H9 (cell line): ENCODE data around the gene SLC9A5. TPM values are rescaled to one million over a fixed set of nuclear protein-coding genes. Genes with fewer than 3 reads are reported as not detected.

Experiments
- DNase-seq: peaks from one replicate; pipeline ENCODE4 v3.0.0-alpha.2; 2017
- H2AFZ ChIP-seq: one replicate; pipeline ENCODE4 v1.6.1; 2013; ENCODE audit warnings: mild to moderate bottlenecking, low read length, control low read depth, moderate library complexity
- H2AK5ac ChIP-seq: 2 replicates; pipeline ENCODE4 v1.6.1; 2013; ENCODE audit warnings: low read length, control low read depth, mixed read lengths; ENCODE audit not compliant: insufficient read length
- H2BK120ac ChIP-seq: one replicate; pipeline ENCODE4 v1.6.1; 2013; ENCODE audit warnings: low read depth, mild to moderate bottlenecking, low read length, control low read depth, inconsistent platforms; ENCODE audit not compliant: poor library complexity, severe bottlenecking
- H2BK12ac ChIP-seq: 2 replicates; pipeline ENCODE4 v1.6.1; 2013; ENCODE audit warnings: low read length, control low read depth, mixed read lengths, low read depth; ENCODE audit not compliant: insufficient read length
- H2BK15ac ChIP-seq: 2 replicates; pipeline ENCODE4 v1.6.1; 2013; ENCODE audit warnings: low read depth, low read length, control low read depth
- H2BK20ac ChIP-seq: one replicate; pipeline ENCODE4 v1.6.1; 2013; ENCODE audit warnings: low read depth, mild to moderate bottlenecking, low read length, control low read depth, inconsistent platforms; ENCODE audit not compliant: poor library complexity, severe bottlenecking
- H2BK5ac ChIP-seq: 2 replicates; pipeline ENCODE4 v1.6.1; 2013; ENCODE audit warnings: low read length, control low read depth, mixed read lengths; ENCODE audit not compliant: insufficient read length
- H3K14ac ChIP-seq: 2 replicates; pipeline ENCODE4 v1.6.1; 2013; ENCODE audit warnings: low read length, control low read depth; ENCODE audit not compliant: insufficient read depth
- H3K18ac ChIP-seq: 2 replicates; pipeline ENCODE4 v1.6.1; 2013; ENCODE audit warnings: low read depth, mild to moderate bottlenecking, mixed read lengths, low read length, control low read depth; ENCODE audit not compliant: insufficient read length
- H3K23ac ChIP-seq: 2 replicates; pipeline ENCODE4 v1.6.1; 2013; ENCODE audit warnings: low read length, control low read depth, mixed read lengths, low read depth; ENCODE audit not compliant: insufficient read length
- H3K23me2 ChIP-seq: 2 replicates; pipeline ENCODE4 v1.6.1; 2013; ENCODE audit warnings: low read depth, mild to moderate bottlenecking, mixed read lengths, low read length, control low read depth; ENCODE audit not compliant: insufficient read length, poor library complexity, severe bottlenecking
- H3K27ac ChIP-seq: 2 replicates; pipeline ENCODE4 v1.5.1; 2013; ENCODE audit warnings: low read length, control low read depth, mixed read lengths, low read depth; ENCODE audit not compliant: insufficient read length
- H3K27me3 ChIP-seq: 2 replicates; pipeline ENCODE4 v1.6.1; 2013; ENCODE audit warnings: low read length, control low read depth, inconsistent platforms; ENCODE audit not compliant: insufficient read depth
- H3K4ac ChIP-seq: 2 replicates; pipeline ENCODE4 v1.6.1; 2013; ENCODE audit warnings: low read depth, mild to moderate bottlenecking, control low read depth, inconsistent platforms, low read length, moderate library complexity
- H3K4me1 ChIP-seq: 2 replicates; pipeline ENCODE4 v1.6.1; 2013; ENCODE audit warnings: low read length, control low read depth, inconsistent platforms; ENCODE audit not compliant: insufficient read depth
- H3K4me2 ChIP-seq: 2 replicates; pipeline ENCODE4 v1.6.1; 2013; ENCODE audit warnings: low read length, control low read depth, mixed read lengths; ENCODE audit not compliant: insufficient read length, insufficient read depth
- H3K56ac ChIP-seq: 2 replicates; pipeline ENCODE4 v1.6.1; 2013; ENCODE audit warnings: low read depth, mild to moderate bottlenecking, mixed read lengths, low read length, control low read depth; ENCODE audit not compliant: insufficient read length
- H3K79me1 ChIP-seq: 2 replicates; pipeline ENCODE4 v1.6.1; 2013; ENCODE audit warnings: low read depth, mild to moderate bottlenecking, moderate library complexity, low read length, control low read depth, inconsistent platforms; ENCODE audit not compliant: insufficient read depth, poor library complexity, severe bottlenecking
- H3K79me2 ChIP-seq: 2 replicates; pipeline ENCODE4 v1.6.1; 2013; ENCODE audit warnings: low read length, control low read depth, inconsistent platforms; ENCODE audit not compliant: insufficient read depth
- H3K9ac ChIP-seq: 2 replicates; pipeline ENCODE4 v1.6.1; 2013; ENCODE audit warnings: low read length, control low read depth, mixed read lengths; ENCODE audit not compliant: insufficient read length; ENCODE audit errors: extremely low read depth
- H3K9me3 ChIP-seq: one replicate; pipeline ENCODE4 v1.6.1; 2013; ENCODE audit warnings: low read depth, low read length, inconsistent platforms; ENCODE audit not compliant: control insufficient read depth
- H3T11ph ChIP-seq: one replicate; pipeline ENCODE4 v1.6.1; 2013; ENCODE audit warnings: mild to moderate bottlenecking, low read length, control low read depth, inconsistent platforms
- H4K20me1 ChIP-seq: one replicate; pipeline ENCODE4 v1.6.1; 2013; ENCODE audit not compliant: control insufficient read depth, insufficient read length, insufficient read depth
- H4K5ac ChIP-seq: 2 replicates; pipeline ENCODE4 v1.6.1; 2013; ENCODE audit warnings: low read depth, mild to moderate bottlenecking, mixed read lengths, low read length, control low read depth; ENCODE audit not compliant: insufficient read length
- H4K8ac ChIP-seq: replicated peaks from 2 replicates; pipeline ENCODE4 v1.6.1; 2013; ENCODE audit warnings: low read length, control low read depth, mixed read lengths, low read depth; ENCODE audit not compliant: insufficient read length
- H4K91ac ChIP-seq: 2 replicates; pipeline ENCODE4 v1.6.1; 2013; ENCODE audit warnings: low read depth, mild to moderate bottlenecking, moderate library complexity, mixed read lengths, low read length, control low read depth; ENCODE audit not compliant: insufficient read length
- H3K27ac Mint-ChIP-seq, 3 experiments: 2 replicates in 2 of 3; 3 replicates in 1 of 3; pipeline ENCODE4 v1.8.0; 2020 to 2021; ENCODE audit warnings: mixed read lengths in 3 of 3, mild to moderate bottlenecking in 1 of 3, moderate library complexity in 1 of 3
- H3K27me3 Mint-ChIP-seq: 2 replicates; pipeline ENCODE4 v1.8.0; 2021; ENCODE audit warnings: low read depth, mild to moderate bottlenecking, moderate library complexity, mixed read lengths
- H3K36me3 Mint-ChIP-seq, 3 experiments: 2 replicates in 2 of 3; 3 replicates in 1 of 3; pipeline ENCODE4 v1.8.0; 2020 to 2021; ENCODE audit warnings: low read depth in 3 of 3, mixed read lengths in 3 of 3; ENCODE audit not compliant: insufficient read depth in 1 of 3
- H3K4me1 Mint-ChIP-seq, 2 experiments: 2 replicates each; pipeline ENCODE4 v1.8.0; 2020; ENCODE audit warnings: mixed read lengths in 2 of 2
- H3K4me3 Mint-ChIP-seq, 2 experiments: 2 replicates in 1 of 2; 3 replicates in 1 of 2; pipeline ENCODE4 v1.8.0; 2020 to 2021; ENCODE audit warnings: mild to moderate bottlenecking in 2 of 2, mixed read lengths in 2 of 2, moderate library complexity in 1 of 2
- H3K9me3 Mint-ChIP-seq, 2 experiments: 2 replicates in 1 of 2; 3 replicates in 1 of 2; pipeline ENCODE4 v1.8.0; 2020; ENCODE audit warnings: mild to moderate bottlenecking in 2 of 2, mixed read lengths in 2 of 2, moderate library complexity in 1 of 2
- CTCF ChIP-seq: fragments of 200-600 bp; sonication (generic); conservative IDR thresholded peaks from 3 replicates; pipeline ENCODE4 v1.8.0; 2021; ENCODE audit warnings: antibody characterized with exemption, mild to moderate bottlenecking
- WGBS: extraction: QIAGEN DNeasy Blood & Tissue Kit; methylation state at CpG from one replicate; pipeline ENCODE4 v1.1.7; 2013; ENCODE audit warnings: missing lambda C conversion rate, low lambda C conversion rate, mixed read lengths; ENCODE audit not compliant: insufficient read length; ENCODE audit errors: extremely low coverage; 5-methylcytosine and 5-hydroxymethylcytosine counted together
- total RNA-seq: library from RNA; stranded (reverse); gene quantifications from 2 replicates; pipeline ENCODE4 v1.2.1, GENCODE V29; 2021

SLC9A5 gene
- total RNA-seq, 1 experiment from 2014 or later, result 9.1 TPM

DNA sequence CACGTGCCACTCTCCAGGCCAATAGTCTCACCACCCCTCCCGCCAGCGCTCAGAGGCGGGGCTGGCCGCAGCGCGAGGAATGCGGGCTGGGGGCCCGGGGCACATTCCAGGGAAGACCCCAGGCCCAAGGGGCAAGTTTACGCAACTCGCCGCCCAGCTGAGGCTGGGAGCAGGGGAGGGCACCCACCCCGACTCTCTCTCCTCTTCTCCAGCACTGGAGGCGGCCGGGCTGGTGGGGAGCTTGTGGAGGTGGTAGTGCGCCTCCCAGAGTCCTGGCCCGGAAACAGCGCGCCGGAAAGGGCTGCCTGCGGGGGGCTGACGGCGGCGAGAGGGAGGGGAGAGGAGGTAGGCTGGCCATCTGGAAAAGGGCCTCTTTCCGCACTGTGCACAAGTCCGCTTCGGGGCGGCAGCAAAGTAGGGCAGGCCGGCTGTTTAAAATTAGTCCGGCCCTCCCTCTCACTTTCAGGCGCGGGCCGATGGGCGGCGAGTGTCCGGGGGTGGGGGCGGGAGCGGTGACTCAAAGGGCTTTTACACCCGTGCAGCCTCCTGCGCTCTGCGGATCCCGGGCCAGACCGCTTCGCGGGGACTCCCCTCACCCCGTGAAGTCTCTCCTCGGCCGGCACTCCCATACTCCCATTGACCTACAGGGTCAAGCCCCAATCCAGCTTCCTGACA, 2.6 kb upstream of the SLC9A5 start:
- Histone ChIP-seq H3K27ac (no peak overlapping the region), H4K8ac (no peak overlapping the region), H3K4me1 (peaks cover 11% of the 10 kb centered on the region; the same call in 1 of the 2 replicates), H4K20me1 (peaks cover 3% of the 10 kb centered on the region), H3T11ph (no peak overlapping the region), H2BK12ac (no peak overlapping the region), H3K56ac (no peak overlapping the region), H3K14ac (peak overlapping the region; percentile 74), H4K91ac (no peak overlapping the region), H3K79me1 (no peaks in the 10 kb centered on the region), H3K4me2 (peak overlapping the region; percentile 41), H2BK20ac (no peak overlapping the region), H2AFZ (no peak overlapping the region), H3K23me2 (peaks cover 31% of the 10 kb centered on the region), H2BK5ac (no peak overlapping the region), H4K5ac (no peak overlapping the region), H3K27me3 (no peaks in the 10 kb centered on the region; the same call in 1 of the 2 replicates), H3K9ac (peak overlapping the region; percentile 12), H3K18ac (peak overlapping the region; percentile 5), H2BK120ac (no peak overlapping the region), H3K4ac (no peak overlapping the region), H3K79me2 (no peaks in the 10 kb centered on the region; the same call in 1 of the 2 replicates), H3K23ac (no peak overlapping the region), H2AK5ac (no peak overlapping the region), H3K9me3 (no peaks in the 10 kb centered on the region), H2BK15ac (no peak overlapping the region)
- WGBS, result no CpG with 5 or more reads among the region's 48 CpGs
- H3K27ac Mint-ChIP-seq, result peak overlapping the region; percentile 52 to 95 (median 87); a peak in 4 of 7 replicates
- H3K4me3 Mint-ChIP-seq, result peak overlapping the region; percentile 86 to 94
- H3K4me1 Mint-ChIP-seq, result peaks cover 41 to 47% of the 10 kb centered on the region in 2 experiments
- peak; percentile 88 for DNase-seq
- TF ChIP-seq CTCF, result peak; percentile 56
- no peaks in the 10 kb centered on the region; a peak in 2 of 7 replicates for H3K36me3 Mint-ChIP-seq
- peaks cover 24% of the 10 kb centered on the region for H3K27me3 Mint-ChIP-seq
- no peaks in the 10 kb centered on the region for H3K9me3 Mint-ChIP-seq
